ENCODE results near the gene RHOF. TPM values are rescaled to one million over a fixed set of nuclear protein-coding genes. Genes with fewer than 3 reads are reported as not detected.
"Not testable (repeated sequence)": the region's sequence is repeated elsewhere in the genome, so short reads cannot be mapped to it uniquely, and the experiment has no call there.

The RHOF gene
- total and polyA plus RNA-seq, 9 donors: 3.7 to 37.3 (median 15.8) TPM

DNA sequence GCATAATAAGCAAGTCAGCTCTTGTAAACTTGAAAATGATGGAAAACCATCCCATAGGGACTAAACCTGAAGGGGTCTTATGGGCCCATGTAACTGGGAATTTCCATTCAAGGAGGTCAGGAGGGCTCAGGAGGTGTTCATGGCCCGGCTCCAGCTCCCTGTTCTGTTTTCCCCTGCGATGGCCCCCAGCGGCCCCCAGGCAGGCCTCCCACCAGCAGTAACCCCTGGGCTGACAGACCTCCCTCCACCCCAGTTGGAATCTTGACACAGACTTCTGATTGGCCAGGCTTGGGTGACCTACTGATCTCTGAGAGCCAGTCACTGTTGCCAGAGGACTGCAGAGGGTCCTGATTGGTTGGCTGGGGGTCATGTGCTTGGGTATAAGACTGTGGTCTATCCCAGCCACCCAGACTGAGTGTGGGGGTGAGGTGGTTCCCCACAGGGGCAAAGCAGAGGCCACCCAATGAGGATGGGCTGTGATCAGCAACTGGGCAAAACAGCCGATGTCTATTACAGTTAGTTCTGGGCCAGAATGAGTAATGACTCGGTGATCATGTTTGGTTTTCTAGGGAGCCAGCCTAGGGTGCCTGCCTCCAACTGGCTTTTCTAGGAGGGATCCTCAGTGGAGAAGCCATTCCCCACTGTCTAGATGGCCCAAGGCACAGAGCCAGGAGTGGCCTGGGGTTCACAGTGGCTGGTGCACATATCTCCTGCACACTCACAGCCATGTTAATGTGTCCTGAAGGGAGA lies 27.0 kb downstream of the RHOF start:
- intact Hi-C loops (cut with DNase I): no loop called here
- H3K27me3 ChIP-seq: no peaks in the 10 kb centered on the region
- no peaks in the 10 kb centered on the region for H3K36me3 ChIP-seq
- no peak overlapping the region for H3K4me3 ChIP-seq
- no peaks in the 10 kb centered on the region for H3K4me1 ChIP-seq (ENCODE audit: insufficient read depth)
- no peak overlapping the region for H3K27ac ChIP-seq
- WGBS, 3 donors: 83 to 89% (median 89%) methylated on average over 5 of the region's 5 CpGs
- H3K9me3 ChIP-seq: no peaks in the 10 kb centered on the region
- no peak for DNase-seq
- TF ChIP-seq CTCF (IDR thresholded peaks at IDR 0.05) (no peak), EP300 (IDR thresholded peaks at IDR 0.05) (no peak), POLR2A (IDR thresholded peaks at IDR 0.05) (no peak)

DNA sequence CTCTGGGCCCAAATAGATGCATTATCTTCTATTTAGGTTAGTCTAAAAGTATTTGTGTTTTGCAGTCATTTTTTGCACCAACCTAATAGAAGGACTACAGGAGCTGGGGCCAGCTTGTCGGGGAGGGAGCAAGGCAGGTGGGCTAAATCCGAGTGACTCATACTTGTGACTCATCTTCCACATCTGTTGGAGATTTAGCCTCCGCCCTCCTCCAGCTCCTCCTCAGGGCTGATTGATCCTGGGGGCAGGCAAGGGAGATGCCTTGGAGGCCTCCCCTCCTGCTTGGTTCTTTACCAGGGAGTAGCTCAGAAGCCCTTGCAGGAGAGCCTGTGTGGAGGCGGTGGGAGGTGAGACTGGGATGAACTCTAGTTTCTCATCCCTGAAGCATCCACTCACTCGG lies 27.9 kb downstream of the RHOF start:
- no peaks in the 10 kb centered on the region for H3K27me3 ChIP-seq
- H3K27ac ChIP-seq: no peak overlapping the region
- 21 to 32% (median 22%) methylated on average over 5 of the region's 5 CpGs for WGBS, 3 donors
- no peaks in the 10 kb centered on the region for H3K36me3 ChIP-seq
- TF ChIP-seq EP300 (IDR thresholded peaks at IDR 0.05): no peak
- TF ChIP-seq POLR2A (IDR thresholded peaks at IDR 0.05): no peak
- no peak for TF ChIP-seq CTCF (IDR thresholded peaks at IDR 0.05)
- DNase-seq: peak in 1 of 5 donors; percentile 48
- no peaks in the 10 kb centered on the region for H3K4me1 ChIP-seq (ENCODE audit: insufficient read depth)
- H3K4me3 ChIP-seq: no peak overlapping the region
- intact Hi-C loops (cut with DNase I): no loop called here
- no peaks in the 10 kb centered on the region for H3K9me3 ChIP-seq

DNA sequence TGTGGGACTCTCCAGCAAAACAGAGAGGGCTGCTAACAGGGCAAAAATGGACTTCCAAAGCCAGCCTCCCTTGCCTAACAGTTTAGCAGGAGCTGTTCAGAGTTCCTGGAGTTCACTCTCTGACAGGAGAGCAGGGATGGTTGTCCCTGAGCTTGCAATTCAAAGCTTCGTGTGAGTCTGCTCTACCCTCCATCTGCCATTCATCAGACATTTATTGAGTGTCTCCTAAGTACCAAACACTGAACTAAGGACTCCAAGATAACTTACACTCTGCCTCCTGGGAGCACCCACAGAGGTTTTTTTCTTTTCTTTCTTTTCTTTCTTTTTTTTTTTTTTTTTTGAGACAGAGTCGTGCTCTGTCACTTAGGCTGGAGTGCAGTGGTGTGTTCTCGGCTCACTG lies 28.7 kb downstream of the RHOF start:
- Histone ChIP-seq H3K27me3 (no peaks in the 10 kb centered on the region), H3K4me3 (no peak overlapping the region), H3K27ac (no peak overlapping the region), H3K4me1 (ENCODE audit: insufficient read depth) (no peaks in the 10 kb centered on the region), H3K36me3 (no peaks in the 10 kb centered on the region), H3K9me3 (no peaks in the 10 kb centered on the region)
- intact Hi-C loops (cut with DNase I): no loop called here
- TF ChIP-seq EP300 (IDR thresholded peaks at IDR 0.05) (no peak), CTCF (IDR thresholded peaks at IDR 0.05) (no peak), POLR2A (IDR thresholded peaks at IDR 0.05) (no peak)
- WGBS, 3 donors: 67 to 89% (median 83%) methylated on average over 3 of the region's 3 CpGs
- DNase-seq: no peak

DNA sequence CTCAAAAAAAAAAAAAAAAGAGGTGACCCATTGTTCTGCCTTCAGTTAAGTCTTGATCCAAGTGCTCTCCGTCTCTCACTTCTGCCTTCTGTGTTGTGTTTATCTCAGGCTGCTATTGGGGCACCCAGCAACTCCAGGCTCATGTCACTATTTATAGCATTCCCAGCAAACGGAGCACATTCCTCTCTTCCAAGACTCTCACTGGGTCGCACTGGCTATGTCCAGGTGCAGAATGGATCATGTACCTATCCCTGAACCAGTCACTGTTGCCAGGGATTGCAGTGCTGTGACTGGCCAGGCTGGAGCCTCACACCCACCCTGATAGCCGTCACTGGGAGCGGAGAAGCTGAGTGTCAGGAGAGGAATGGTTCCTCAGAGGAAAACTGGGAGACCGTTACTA lies 31.2 kb downstream of the RHOF start:
- Histone ChIP-seq H3K4me3 (no peak overlapping the region), H3K9me3 (no peaks in the 10 kb centered on the region), H3K4me1 (ENCODE audit: insufficient read depth) (no peaks in the 10 kb centered on the region), H3K27me3 (no peaks in the 10 kb centered on the region), H3K27ac (no peak overlapping the region), H3K36me3 (no peaks in the 10 kb centered on the region)
- TF ChIP-seq EP300 (IDR thresholded peaks at IDR 0.05): no peak
- no peak for TF ChIP-seq POLR2A (IDR thresholded peaks at IDR 0.05)
- TF ChIP-seq CTCF (IDR thresholded peaks at IDR 0.05): no peak
- DNase-seq: no peak
- intact Hi-C loops (cut with DNase I): no loop called here
- 56 to 61% (median 56%) methylated on average over 6 of the region's 6 CpGs for WGBS, 3 donors

GRCh38 chr12:121758536-121758935 lies 35.0 kb downstream of the RHOF start:
- H3K27me3 ChIP-seq; H3K4me1 ChIP-seq (ENCODE audit: insufficient read depth); H3K27ac ChIP-seq; DNase-seq; intact Hi-C loops (cut with DNase I); H3K36me3 ChIP-seq; H3K9me3 ChIP-seq; H3K4me3 ChIP-seq: not testable (repeated sequence)
- 92 to 96% (median 95%) methylated on average over 8 to 22 of the region's 22 CpGs for WGBS, 3 donors
